ENCODE measurements around the gene UBASH3B.

Gene UBASH3B

DNA sequence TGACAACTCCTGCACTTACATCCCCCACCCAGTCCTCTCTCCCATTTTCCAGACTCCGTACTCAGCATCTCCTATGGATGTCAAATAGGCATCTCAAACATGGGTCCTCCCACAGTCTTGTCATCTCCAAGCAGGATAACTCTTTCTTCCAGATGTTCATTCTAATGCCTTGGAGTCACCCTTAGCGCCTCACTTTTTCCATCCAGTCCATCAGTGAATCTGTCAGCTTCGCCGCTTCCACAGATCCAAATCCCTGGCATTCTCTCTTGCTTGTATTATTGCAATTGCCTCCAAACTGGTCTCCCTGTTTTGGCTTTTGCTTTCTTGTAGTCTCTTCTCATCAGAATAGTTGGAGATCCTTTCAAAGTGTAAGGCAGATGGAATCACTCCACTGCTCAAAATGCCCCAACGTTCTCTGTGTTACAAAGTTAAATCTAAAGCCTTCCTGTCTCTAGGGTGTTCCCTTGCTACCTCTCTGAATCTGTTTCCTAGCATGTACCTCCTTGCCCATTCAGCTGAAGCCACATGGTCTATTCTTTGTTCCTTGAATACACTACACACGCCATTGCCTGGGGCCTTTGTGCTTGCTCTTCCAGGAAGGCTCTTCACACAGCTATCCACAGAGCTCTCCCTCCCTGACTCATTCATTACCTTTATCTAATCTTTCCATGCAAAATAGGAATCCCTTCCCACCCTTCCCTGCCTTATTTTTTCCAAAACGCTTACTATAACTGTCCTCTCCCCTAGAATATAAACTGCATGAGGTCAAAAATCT is 64.8 kb downstream of the UBASH3B start:
- DNase-seq (ENCODE audit: low read depth) = no peak

DNA sequence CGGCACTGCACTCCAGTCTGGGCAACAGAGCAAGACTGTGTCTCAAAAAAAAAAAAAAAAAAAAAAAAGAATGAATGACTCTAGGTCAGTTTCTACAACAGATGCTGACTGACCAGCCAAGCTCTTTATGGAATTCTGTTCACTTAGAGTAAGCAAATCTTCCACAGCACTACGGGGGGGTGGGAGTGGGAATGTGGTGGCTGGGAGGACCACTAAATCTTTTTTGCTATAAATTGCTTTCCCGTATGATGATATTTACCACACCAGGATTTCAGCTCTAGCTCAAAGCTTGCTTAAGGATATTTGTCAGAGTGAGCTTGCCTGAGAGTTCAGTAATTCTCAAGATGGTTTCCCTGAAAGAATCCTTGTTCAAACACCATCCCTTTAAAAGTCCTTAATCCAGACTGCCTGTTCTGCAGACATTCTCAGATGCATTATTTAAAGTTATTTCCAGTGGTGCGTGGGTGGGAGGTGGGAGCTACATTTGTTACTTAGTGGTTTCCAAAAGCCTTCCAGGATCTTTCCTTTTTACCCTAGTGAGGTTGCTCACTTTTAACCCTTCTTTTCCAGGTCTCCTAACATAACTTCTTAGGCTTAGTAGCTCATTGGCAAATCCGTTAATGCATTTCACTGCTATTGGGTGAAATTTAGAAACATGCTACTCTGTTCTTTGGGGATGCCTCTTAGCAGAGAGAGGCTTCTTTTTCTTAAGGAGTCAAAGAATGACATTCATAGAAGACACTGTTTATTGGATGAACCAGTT is 65.9 kb downstream of the UBASH3B start:
- TF ChIP-seq, protein P1, sequence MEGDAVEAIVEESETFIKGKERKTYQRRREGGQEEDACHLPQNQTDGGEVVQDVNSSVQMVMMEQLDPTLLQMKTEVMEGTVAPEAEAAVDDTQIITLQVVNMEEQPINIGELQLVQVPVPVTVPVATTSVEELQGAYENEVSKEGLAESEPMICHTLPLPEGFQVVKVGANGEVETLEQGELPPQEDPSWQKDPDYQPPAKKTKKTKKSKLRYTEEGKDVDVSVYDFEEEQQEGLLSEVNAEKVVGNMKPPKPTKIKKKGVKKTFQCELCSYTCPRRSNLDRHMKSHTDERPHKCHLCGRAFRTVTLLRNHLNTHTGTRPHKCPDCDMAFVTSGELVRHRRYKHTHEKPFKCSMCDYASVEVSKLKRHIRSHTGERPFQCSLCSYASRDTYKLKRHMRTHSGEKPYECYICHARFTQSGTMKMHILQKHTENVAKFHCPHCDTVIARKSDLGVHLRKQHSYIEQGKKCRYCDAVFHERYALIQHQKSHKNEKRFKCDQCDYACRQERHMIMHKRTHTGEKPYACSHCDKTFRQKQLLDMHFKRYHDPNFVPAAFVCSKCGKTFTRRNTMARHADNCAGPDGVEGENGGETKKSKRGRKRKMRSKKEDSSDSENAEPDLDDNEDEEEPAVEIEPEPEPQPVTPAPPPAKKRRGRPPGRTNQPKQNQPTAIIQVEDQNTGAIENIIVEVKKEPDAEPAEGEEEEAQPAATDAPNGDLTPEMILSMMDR (conservative IDR thresholded peaks at IDR 0.05; ENCODE audit: control insufficient read depth, insufficient read depth, low read depth, low read length) = no peak
- no peak overlapping the region for H3K4me3 ChIP-seq (ENCODE audit: control insufficient read depth, low read depth, low read length)
- peak; percentile 45 for DNase-seq (ENCODE audit: low read depth)

More for the DNA sequence above, 64.8 kb downstream of the UBASH3B start:
- TF ChIP-seq, protein P1 (conservative IDR thresholded peaks at IDR 0.05; ENCODE audit: control insufficient read depth, insufficient read depth, low read depth, low read length) = no peak
- H3K4me3 ChIP-seq (ENCODE audit: control insufficient read depth, low read depth, low read length) = no peak overlapping the region

DNA sequence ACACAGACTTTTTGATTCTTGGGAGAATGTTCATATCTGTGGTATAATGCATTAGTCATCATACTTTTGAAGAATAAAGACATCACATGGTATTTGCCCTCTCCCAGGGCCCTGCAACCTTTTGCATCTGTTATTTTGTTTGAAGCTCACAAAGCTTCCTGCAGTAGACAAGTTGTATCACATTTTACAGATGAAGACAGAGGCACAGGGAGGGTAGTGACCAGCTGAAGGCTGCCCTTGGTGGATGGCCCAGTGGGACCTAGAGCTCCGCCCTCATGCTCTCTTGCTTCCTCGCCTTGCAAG is 66.4 kb downstream of the UBASH3B start:
- DNase-seq (ENCODE audit: low read depth) = peak; percentile 93
- no peak overlapping the region for H3K4me3 ChIP-seq (ENCODE audit: control insufficient read depth, low read depth, low read length)
- TF ChIP-seq, protein P1 (conservative IDR thresholded peaks at IDR 0.05; ENCODE audit: control insufficient read depth, insufficient read depth, low read depth, low read length) = no peak

DNA sequence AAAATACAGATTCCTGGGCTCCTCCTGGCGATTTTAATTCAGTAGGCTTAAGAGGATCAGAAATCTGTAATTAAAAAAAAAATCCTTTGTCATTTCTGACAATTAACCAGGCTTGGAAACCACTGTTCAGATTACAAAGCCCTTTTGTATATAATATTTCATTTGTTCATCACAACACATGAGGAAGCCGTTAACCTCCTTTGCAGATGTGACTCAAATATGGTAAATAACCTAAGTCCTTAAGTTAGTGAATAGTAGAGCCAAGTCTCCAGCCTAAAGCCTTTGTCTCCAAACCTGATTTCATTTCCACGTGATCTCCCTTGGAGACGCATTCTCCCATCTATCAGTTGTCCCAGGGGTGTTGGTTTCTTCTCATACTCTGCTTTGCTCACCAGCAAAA is 67.6 kb downstream of the UBASH3B start:
- no peak overlapping the region for H3K4me3 ChIP-seq (ENCODE audit: control insufficient read depth, low read depth, low read length)
- peak; percentile 52 for DNase-seq (ENCODE audit: low read depth)
- TF ChIP-seq, protein P1 (conservative IDR thresholded peaks at IDR 0.05; ENCODE audit: control insufficient read depth, insufficient read depth, low read depth, low read length) = no peak

DNA sequence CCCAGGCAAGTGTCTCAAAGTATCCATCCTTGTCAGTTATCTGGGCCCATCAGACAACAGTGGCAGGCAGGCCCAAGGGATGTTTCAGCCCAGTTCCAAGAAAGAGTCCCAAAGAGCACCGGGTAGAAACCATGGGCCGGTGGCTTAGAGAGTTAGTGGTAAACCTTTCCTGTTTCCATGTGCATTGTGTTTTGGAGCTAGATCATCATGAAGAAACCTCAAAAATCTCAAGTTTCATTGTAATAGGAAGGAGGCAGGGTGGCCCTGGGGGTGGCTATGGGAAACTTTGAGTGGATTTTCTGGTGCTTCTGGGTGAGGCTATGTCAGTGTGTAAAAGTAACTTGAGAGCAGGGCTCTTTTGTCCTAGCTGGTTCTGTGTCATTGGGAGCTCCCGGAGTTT is 68.1 kb downstream of the UBASH3B start:
- no peak overlapping the region for H3K4me3 ChIP-seq (ENCODE audit: control insufficient read depth, low read depth, low read length)
- DNase-seq (ENCODE audit: low read depth) = no peak
- TF ChIP-seq, protein P1 (conservative IDR thresholded peaks at IDR 0.05; ENCODE audit: control insufficient read depth, insufficient read depth, low read depth, low read length) = no peak

DNA sequence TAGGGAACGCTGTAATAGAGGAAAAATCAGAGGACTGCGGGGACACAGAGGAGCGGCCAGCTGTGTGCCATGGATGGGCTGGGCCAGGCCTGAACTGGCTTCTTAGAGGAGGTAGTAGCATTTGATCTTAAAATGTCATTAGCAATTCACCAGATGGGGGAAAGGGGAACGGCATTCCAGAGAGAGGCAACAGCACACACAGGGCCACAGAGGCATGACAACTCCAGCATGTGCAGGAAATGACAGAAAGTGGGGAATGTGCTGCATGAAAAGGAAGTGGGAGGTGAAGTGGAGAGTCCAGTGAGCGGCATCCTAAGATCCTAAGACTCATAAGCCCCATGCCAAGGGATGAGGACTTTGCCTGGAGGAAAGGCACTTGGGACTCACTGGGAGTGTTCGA is 69.0 kb downstream of the UBASH3B start:
- TF ChIP-seq, protein P1 (conservative IDR thresholded peaks at IDR 0.05; ENCODE audit: control insufficient read depth, insufficient read depth, low read depth, low read length) = no peak
- H3K4me3 ChIP-seq (ENCODE audit: control insufficient read depth, low read depth, low read length) = no peak overlapping the region
- DNase-seq (ENCODE audit: low read depth) = no peak
